Measurements from ENCODE around the gene ADARB2. TPM values are rescaled to one million over a fixed set of nuclear protein-coding genes. Genes with fewer than 3 reads are reported as not detected.

ADARB2 gene
- total and polyA plus RNA-seq, 10 of the 15 experiments (the other 5 are each of a cell fraction or from before 2014, with no cell fraction given), result 0.02 to 4.1 (median 0.76) TPM

- TF ChIP-seq E2F8 (IDR thresholded peaks at IDR 0.05; ENCODE audit: low read depth, partially characterized antibody), result no peak
Observed at GRCh38 chr10:1425879-1426278, 311.4 kb downstream of the ADARB2 start (continued).

DNA sequence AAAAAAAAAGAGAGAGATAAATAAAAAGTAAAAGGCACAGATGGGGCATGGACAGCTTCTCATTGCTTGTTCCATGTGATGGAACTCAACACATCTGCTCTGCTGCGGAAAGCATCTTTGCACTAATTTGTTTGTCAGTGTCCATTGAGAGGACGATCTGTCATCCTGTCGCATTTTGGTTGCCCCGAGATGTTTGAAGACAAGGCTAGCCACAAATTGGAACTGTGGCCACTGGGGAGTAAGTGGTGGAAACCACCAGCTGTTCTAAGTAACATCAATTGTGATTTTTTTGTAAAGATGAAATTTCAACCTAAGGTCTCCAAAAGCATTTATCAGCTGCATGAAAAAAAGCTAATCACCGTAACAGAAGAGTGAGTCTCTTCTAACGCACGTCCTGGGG lies 312.7 kb downstream of the ADARB2 start:
- CTCF ChIA-PET, result interaction anchor here (0.6 to 1.1 kb wide), 2 partner anchors 17 to 58 kb away, joined by 3 read pairs; no protein-coding TSS in a partner anchor
- intact Hi-C loops (cut with micrococcal nuclease; ENCODE audit: unreplicated experiment), result loop anchor here (10.0 kb wide), 2 partner anchors 140 to 240 kb away; no protein-coding TSS in a partner anchor

More for the DNA sequence above, 312.7 kb downstream of the ADARB2 start:
- Histone ChIP-seq H3K4me2 (ENCODE audit: control insufficient read depth, insufficient read depth) (no peak overlapping the region), H3K27ac (ENCODE audit: control insufficient read depth, insufficient read depth) (no peak overlapping the region), H3K9ac (ENCODE audit: control insufficient read depth, insufficient read depth, low read length) (no peak overlapping the region), H3K4me1 (ENCODE audit: control insufficient read depth, insufficient read depth, low read length) (peaks cover 16% of the 10 kb centered on the region), H3K79me2 (ENCODE audit: control insufficient read depth, insufficient read depth, low read length) (no peaks in the 10 kb centered on the region), H2AFZ (ENCODE audit: control insufficient read depth, low read depth, low read length) (no peak overlapping the region), H3K4me3 (no peak overlapping the region), H4K20me1 (ENCODE audit: control insufficient read depth, insufficient read depth) (no peaks in the 10 kb centered on the region; the same call in 1 of the 2 replicates), H3K36me3 (ENCODE audit: control insufficient read depth in 2 of 2, insufficient read depth in 2 of 2, low read length in 1 of 2) (no peaks in the 10 kb centered on the region), H3K9me3 (replicated peaks; ENCODE audit: control insufficient read depth, insufficient read depth, low read length) (no peaks in the 10 kb centered on the region; the same call in 2 of the 3 replicates), H3K27me3 (replicated peaks in 1 of 2; ENCODE audit: control insufficient read depth in 2 of 2, insufficient read depth in 2 of 2, low read length in 1 of 2) (no peaks in the 10 kb centered on the region)
- FAIRE-seq (no peak), ATAC-seq (0 out of 3 replicates have a peak, but pooled peaks have one; percentile 3), DNase-seq (ENCODE audit: low read depth, low spot score) (no peak)
- WGBS (ENCODE audit: insufficient coverage, insufficient replicate concordance, low lambda C conversion rate, missing lambda C conversion rate), result 27% methylated on average over 7 of the region's 7 CpGs
- ChIA-PET POLR2A (no interaction called here), SMC1A (ENCODE audit: uncharacterized antibody, unreplicated experiment) (interaction anchor here (0.6 to 3.9 kb wide), 9 partner anchors 11 to 1612 kb away, joined by 3 to 35 read pairs (median 5); no protein-coding TSS in a partner anchor), RAD21 (ENCODE audit: unreplicated experiment) (interaction anchor here (1.2 kb wide), 1 partner anchor 52 kb away, joined by 3 read pairs; no protein-coding TSS in a partner anchor)
- TF ChIP-seq, protein P1, sequence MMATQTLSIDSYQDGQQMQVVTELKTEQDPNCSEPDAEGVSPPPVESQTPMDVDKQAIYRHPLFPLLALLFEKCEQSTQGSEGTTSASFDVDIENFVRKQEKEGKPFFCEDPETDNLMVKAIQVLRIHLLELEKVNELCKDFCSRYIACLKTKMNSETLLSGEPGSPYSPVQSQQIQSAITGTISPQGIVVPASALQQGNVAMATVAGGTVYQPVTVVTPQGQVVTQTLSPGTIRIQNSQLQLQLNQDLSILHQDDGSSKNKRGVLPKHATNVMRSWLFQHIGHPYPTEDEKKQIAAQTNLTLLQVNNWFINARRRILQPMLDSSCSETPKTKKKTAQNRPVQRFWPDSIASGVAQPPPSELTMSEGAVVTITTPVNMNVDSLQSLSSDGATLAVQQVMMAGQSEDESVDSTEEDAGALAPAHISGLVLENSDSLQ (IDR thresholded peaks at IDR 0.05), result peak; percentile 87
- TF ChIP-seq EP300 (IDR thresholded peaks at IDR 0.05; ENCODE audit: borderline replicate concordance in 1 of 2, control insufficient read depth in 1 of 2, low read depth in 2 of 2, low read length in 2 of 2) (0 out of 4 replicates have a peak, but pooled peaks of 1 of the 2 experiments have one; percentile 23), PAX5 (IDR thresholded peaks at IDR 0.05; ENCODE audit: borderline replicate concordance, low read depth, low read length) (0 out of 2 replicates have a peak, but pooled peaks have one; percentile 7), BCL11A (IDR thresholded peaks at IDR 0.05; ENCODE audit: low read depth, low read length) (0 out of 2 replicates have a peak, but pooled peaks have one; percentile 46), CHD4 (IDR thresholded peaks at IDR 0.05) (no peak), CBX3 (IDR thresholded peaks at IDR 0.05; ENCODE audit: borderline replicate concordance, low read depth) (no peak), IKZF2 (IDR thresholded peaks at IDR 0.05) (0 out of 4 replicates have a peak, but pooled peaks of 1 of the 2 experiments have one; percentile 16), RUNX3 (IDR thresholded peaks at IDR 0.05; ENCODE audit: low read length) (peak; percentile 67), CREM (IDR thresholded peaks at IDR 0.05; ENCODE audit: low read depth) (peak; percentile 12; the same call in 1 of the 2 replicates), PBX3 (IDR thresholded peaks at IDR 0.05; ENCODE audit: insufficient replicate concordance, low read depth, low read length) (peak; percentile 79), MEF2B (IDR thresholded peaks at IDR 0.05; ENCODE audit: partially characterized antibody, poor library complexity, severe bottlenecking) (peak; percentile 74), MTA2 (IDR thresholded peaks at IDR 0.05; ENCODE audit: low read depth) (peak; percentile 53; the same call in 1 of the 2 replicates), SUPT20H (IDR thresholded peaks at IDR 0.05; ENCODE audit: borderline replicate concordance, control insufficient read depth, low read depth, low read length) (no peak)
- in situ Hi-C loops (cut with MboI), result no loop called here
- BruUV-seq (replicated peaks), result no TSS peak

Data from GM12878 (cell line).